Measurements from ENCODE around the gene RYR1.
"Not testable (repeated sequence)": the region's sequence is repeated elsewhere in the genome, so short reads cannot be mapped to it uniquely, and the experiment has no call there.

- not testable (repeated sequence) for TF ChIP-seq CTCF (IDR thresholded peaks at IDR 0.05; ENCODE audit: low read depth, low read length, poor library complexity, severe bottlenecking); EZH2phosphoT487 (IDR thresholded peaks at IDR 0.05; ENCODE audit: borderline replicate concordance, low read length)
These were observed 197.8 kb downstream of the RYR1 start for GRCh38 chr19:38631301-38631700.
